ENCODE results near the gene PGM5.

Gene PGM5

GRCh38 chr9:68437785-68438184, 81.4 kb downstream of the PGM5 start:
- no peak for DNase-seq (ENCODE audit: low read depth)

- no peak for DNase-seq (ENCODE audit: low read depth)
These were observed 87.2 kb downstream of the PGM5 start for GRCh38 chr9:68443624-68444023.

- no peak for DNase-seq (ENCODE audit: low read depth)
These were observed 90.4 kb downstream of the PGM5 start for GRCh38 chr9:68446836-68447235.

- DNase-seq (ENCODE audit: low read depth) = no peak
These were observed 91.2 kb downstream of the PGM5 start for GRCh38 chr9:68447611-68448010.

- DNase-seq (ENCODE audit: low read depth) = no peak
These were observed 98.3 kb downstream of the PGM5 start for GRCh38 chr9:68454579-68455334.

- DNase-seq (ENCODE audit: low read depth) = no peak
These were observed 99.0 kb downstream of the PGM5 start for GRCh38 chr9:68455451-68455850.

GRCh38 chr9:68457803-68458202, 101.4 kb downstream of the PGM5 start:
- DNase-seq (ENCODE audit: low read depth) = no peak

- DNase-seq (ENCODE audit: low read depth) = no peak
These were observed 102.5 kb downstream of the PGM5 start for GRCh38 chr9:68458918-68459317.

GRCh38 chr9:68462105-68462775, 105.8 kb downstream of the PGM5 start:
- DNase-seq (ENCODE audit: low read depth) = no peak

GRCh38 chr9:68470067-68470466, 113.7 kb downstream of the PGM5 start:
- DNase-seq (ENCODE audit: low read depth) = no peak

- DNase-seq (ENCODE audit: low read depth) = no peak
These were observed 114.2 kb downstream of the PGM5 start for GRCh38 chr9:68470634-68471033.

- DNase-seq (ENCODE audit: low read depth) = no peak
These were observed 115.7 kb downstream of the PGM5 start for GRCh38 chr9:68472119-68472518.

GRCh38 chr9:68473790-68474189, 117.4 kb downstream of the PGM5 start:
- no peak for DNase-seq (ENCODE audit: low read depth)

- DNase-seq (ENCODE audit: low read depth) = no peak
These were observed 120.0 kb downstream of the PGM5 start for GRCh38 chr9:68476422-68476821.

GRCh38 chr9:68476847-68477246, 120.4 kb downstream of the PGM5 start:
- no peak for DNase-seq (ENCODE audit: low read depth)

- no peak for DNase-seq (ENCODE audit: low read depth)
These were observed 124.4 kb downstream of the PGM5 start for GRCh38 chr9:68480807-68481206.

- no peak for DNase-seq (ENCODE audit: low read depth)
These were observed 126.1 kb downstream of the PGM5 start for GRCh38 chr9:68482548-68482947.

GRCh38 chr9:68488126-68488525, 131.7 kb downstream of the PGM5 start:
- no peak for DNase-seq (ENCODE audit: low read depth)

- DNase-seq (ENCODE audit: low read depth) = peak; percentile 7
These were observed 133.2 kb downstream of the PGM5 start for GRCh38 chr9:68489646-68490045.

- DNase-seq (ENCODE audit: low read depth) = no peak
These were observed 136.4 kb downstream of the PGM5 start for GRCh38 chr9:68492806-68493205.

GRCh38 chr9:68493541-68493940, 137.1 kb downstream of the PGM5 start:
- DNase-seq (ENCODE audit: low read depth) = no peak

- DNase-seq (ENCODE audit: low read depth) = peak; percentile 7
These were observed 137.7 kb downstream of the PGM5 start for GRCh38 chr9:68493958-68494577.

- no peak for DNase-seq (ENCODE audit: low read depth)
These were observed 138.8 kb downstream of the PGM5 start for GRCh38 chr9:68495247-68495646.

Measured in amniotic epithelial cell (primary cell).